ENCODE data around the gene KNSTRN.

KNSTRN gene, protein sequence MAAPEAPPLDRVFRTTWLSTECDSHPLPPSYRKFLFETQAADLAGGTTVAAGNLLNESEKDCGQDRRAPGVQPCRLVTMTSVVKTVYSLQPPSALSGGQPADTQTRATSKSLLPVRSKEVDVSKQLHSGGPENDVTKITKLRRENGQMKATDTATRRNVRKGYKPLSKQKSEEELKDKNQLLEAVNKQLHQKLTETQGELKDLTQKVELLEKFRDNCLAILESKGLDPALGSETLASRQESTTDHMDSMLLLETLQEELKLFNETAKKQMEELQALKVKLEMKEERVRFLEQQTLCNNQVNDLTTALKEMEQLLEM

DNA sequence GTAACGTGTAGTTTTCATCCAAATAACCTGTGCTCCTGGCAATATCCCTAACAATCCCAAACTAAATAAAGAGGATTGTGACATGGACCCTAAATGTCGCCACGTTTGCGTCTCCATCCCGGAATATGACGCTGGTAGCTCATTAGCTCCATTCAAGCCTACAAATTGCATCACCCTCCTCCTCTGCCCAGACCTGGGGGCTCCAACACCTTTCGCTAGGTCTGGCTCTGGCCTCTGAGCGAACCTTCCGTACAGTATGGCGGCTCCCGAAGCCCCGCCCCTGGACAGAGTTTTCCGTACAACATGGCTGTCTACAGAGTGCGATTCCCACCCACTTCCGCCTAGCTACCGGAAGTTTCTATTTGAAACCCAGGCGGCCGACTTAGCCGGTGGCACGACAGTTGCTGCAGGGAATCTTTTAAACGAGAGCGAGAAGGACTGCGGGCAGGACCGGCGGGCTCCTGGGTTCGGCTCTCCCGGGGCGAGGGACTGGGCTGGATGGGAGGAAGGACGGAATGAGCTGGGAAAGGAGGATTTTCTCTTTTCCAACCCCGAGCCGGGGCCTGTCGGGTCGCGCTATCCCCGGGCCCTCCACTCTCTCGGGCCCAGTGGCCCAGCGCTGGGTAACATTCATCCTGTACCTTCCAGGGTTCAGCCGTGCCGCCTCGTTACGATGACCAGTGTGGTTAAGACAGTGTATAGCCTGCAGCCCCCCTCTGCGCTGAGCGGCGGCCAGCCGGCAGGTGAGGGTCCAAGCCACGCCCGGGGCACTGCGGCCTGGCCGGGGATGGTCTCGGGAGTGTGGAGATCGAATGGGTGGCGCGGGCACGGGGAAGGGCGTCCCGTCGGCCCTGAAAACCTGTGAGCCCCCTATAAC, at the start of gene KNSTRN:
KNSTRN (plus strand) TSS at position 142 of the 877 bp plus-strand sequence; CDS start at position 257, 115 bp downstream.
- DNase-seq, result no peak

DNA sequence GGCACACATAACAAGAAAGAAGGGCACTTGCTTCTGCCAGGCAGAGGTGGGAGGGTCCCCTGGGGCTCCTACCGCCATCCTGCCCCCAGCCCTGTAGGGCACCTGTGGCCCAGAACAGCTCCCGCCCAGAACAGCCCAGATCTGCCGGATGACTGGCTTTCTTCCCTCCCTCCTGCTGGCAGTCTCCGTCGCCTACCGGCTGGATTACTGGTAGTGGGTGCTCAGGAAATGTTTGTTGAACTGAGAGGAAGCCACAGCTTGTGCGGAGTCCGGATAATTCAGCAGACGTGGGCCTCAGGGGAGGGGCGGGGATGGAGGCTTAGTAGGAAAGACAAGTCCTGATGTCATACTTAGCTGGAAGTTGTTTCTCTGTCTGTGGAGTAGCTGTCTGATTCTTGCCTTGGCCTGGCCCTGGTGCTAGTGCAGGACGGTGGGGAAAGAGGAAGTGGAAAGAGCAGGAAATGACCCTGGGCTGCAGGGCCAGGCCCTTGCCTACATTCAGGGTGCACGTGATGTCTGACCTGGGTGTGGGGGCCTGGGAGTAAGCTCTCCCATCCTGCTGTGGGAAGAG, 48.5 kb upstream of the KNSTRN start:
- no peak for DNase-seq

DNA sequence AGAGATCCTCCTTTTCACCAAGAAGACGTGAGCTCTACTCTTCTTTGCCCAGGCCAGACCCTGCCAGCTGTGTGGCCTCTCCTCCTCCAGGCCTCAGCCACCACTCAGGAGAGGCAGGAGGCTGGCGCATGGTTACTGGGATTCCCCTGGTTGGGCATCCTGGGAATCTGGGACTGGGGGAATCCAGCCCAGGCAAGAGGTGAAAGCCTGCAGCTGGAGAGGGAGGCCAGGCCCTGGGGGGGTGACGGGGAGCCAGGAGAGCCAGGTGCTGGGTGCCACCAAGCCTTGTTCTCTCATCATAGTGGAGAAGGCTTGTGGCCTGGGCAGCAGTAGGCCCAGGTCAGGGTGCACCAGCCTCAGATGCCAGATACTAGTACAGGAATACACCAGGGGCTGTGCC, 48.0 kb upstream of the KNSTRN start:
- no peak for DNase-seq

DNA sequence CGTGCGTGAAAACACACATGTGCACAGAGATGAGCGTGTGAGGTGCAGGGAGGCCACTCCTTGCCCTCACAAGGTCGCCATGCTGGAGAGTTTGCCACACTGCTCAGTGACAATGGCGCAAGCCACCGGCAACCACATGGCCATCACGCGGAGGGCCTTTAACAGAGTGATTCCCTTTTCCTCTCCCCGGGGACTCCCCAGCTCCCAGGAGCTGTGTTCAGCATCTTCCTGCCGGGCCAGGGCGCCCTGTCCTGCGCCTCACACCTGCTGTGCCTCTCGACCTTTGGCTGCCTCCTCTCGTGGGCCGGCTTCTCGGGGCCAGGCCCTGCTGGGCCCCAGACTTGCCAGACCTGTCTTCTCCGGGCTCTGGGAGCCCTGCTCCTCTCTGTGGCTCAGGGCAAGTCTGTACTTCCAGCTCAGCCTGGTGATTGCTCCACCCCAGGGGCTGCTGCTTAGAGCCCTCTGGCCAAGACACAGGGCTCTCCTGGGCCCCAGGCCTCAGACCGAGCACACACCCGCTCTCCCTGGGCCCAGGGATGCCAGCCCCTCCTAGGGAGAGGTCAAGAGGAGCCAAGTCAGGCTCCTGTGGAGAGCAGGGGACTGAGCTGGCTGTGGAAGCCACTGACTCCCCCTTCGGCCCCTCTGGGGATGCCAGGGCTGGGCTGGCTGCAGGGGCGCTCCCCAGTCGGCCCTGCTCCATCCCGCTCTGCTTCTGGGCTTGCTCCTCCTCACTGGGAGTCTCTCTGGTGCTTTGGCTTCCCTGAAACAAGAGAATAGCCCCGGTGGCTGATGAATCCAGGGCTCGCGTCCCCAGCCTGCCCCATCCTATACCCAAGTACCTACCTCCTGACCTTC, 47.4 kb upstream of the KNSTRN start:
- DNase-seq, result no peak

DNA sequence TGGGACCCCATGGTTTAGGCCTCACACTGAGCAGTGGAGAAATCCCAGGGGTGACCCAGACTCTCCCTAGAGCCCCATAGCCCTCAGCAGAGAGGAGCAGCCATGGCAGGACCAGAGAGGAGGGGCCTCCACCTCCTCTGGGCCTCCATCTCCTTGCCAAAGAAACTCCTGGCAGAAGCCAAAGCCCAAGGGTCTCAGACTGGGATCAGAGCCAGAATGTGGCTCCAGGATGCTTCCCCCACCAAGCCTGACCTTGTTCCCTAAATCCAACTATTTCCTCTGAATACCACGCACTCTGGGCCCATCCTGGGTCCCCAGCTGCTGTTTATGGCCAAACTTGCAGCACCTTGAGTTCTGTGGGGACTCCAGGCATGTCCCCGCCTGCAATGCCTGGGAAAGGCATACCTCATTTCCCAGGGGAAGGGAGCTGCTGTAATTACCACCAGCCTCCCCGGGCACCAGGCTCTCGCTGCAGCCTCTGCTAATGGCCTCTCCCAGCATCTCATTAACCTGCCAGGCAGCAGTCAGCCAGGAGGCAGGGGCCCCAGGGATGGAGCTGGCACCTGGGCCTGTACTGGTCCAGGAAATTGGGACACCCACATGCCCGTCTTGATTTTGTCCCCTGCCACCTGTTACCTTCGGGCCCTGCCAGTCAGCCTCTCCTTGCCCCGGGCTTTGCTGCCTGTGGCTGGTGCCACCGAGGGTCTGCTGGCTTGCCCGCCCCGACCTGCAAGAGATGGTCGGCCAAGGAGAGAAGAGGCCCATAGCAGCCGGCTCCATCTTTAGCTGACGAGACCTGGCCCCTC, 46.4 kb upstream of the KNSTRN start:
- no peak for DNase-seq

DNA sequence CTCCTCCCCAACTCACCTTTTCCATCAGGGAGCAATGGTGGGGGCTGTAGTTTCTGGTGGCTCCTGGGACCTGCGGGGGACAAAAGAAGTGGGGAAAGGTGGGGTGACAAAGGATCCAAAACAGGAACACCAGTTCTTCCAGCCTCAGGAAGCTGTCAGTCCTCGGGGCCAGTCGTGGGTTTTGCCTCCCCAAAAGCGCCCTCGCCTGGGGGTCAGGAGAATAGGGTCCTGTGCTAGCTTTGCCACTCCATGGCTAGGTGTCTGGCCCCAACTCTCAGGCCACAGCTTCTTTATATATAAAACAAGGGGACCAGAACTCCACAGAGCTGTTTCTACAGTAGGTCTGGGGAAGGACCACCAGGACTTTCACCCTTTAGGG, 45.8 kb upstream of the KNSTRN start:
- DNase-seq, result no peak

DNA sequence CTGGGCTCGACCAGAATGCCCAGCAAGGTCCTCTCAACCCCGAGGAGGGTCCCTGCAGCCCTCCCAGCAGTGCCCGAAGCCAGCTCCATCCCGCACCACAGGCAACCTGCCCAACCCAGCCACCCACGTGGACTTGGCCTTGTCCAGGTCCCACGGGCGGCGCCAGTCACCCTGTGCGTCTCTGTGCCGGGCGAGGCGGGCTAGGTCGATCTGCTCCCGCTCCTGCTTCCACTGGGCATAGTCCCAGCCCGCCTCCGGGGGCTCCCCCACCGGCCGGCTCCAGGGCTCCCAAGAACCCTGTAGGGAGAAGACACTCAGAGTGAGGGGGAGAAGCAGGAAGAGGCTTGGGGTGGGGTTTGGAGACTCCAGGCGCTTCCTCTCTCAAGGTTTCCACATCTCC, 44.9 kb upstream of the KNSTRN start:
- no peak for DNase-seq

DNA sequence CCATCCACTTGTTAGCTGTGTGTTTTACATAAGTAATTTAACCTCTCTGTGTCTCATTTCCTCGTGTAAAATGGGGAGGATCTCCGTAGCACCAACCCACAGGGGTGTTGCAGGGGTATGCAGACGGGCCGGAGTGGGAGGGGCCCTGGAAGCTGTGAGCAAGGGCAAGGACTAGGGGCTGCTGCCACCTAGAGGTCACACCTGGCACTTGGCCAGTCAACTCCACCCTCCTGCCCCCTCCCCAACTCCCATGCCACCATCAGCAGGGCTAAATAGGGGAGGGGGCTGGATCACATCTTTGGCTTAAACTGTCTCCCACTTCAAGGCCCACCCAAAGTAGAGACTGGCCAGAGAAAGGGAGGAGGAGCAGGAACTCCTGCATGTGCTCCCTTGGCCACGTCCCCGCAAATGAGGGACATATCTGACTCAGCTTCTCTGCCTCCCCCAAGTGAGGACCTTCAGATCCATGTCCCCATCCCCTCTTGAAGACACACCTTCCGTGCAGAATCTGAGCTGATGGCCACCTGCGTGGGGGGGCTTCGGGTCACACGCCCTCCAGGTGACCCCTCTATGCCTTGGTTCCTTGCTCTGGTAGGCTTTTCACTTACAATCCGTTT, 44.4 kb upstream of the KNSTRN start:
- DNase-seq, result no peak

DNA sequence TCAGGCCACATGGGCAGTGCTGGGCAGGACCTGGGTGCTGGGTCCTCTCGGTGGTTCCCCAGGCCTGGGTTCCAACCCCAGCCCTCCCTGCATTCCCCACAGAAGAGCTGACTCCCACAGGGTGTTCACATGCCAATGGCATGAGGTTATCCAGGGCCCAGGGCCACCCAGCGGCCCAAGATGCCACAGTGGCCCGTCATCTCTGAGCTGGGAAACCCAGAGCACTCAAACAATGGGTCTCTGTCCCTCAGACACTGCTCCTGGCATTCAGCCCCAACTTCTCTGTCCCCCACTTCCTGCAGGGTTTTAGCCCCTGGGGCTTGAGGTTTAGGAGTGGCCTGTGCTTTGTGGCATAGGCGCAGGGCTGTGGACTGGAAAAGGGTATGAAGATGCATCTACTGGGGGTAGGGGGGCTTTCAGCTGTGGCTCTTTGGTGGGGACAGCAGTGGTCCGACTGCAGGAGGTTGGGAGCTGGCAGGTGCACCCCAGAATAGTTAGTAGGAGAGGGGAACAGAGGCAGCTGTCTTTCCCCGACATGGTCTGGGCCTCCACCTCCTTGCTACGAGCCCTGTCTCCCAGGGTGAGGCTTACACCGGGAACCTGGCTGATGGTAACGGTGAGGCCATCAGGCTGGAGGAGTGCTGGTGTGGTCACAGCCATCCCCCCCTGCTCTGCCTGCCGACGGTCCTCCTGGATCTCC, 43.5 kb upstream of the KNSTRN start:
- no peak for DNase-seq

DNA sequence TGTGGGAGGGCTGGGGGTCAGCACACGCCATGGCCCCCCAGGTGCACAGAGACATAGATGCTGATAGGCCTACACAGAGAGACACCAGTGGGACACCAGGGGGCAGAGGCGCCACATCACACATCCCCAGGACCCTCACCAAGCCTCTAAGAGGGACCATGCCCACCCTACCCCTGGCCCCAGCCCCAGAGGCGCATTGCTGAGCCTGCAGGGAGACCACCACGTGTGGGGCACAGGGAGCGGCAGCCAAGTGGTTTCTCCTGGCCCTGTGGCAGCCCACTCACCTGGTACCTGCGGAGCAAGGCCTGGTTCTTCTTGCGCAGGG, 42.9 kb upstream of the KNSTRN start:
- DNase-seq, result no peak

DNA sequence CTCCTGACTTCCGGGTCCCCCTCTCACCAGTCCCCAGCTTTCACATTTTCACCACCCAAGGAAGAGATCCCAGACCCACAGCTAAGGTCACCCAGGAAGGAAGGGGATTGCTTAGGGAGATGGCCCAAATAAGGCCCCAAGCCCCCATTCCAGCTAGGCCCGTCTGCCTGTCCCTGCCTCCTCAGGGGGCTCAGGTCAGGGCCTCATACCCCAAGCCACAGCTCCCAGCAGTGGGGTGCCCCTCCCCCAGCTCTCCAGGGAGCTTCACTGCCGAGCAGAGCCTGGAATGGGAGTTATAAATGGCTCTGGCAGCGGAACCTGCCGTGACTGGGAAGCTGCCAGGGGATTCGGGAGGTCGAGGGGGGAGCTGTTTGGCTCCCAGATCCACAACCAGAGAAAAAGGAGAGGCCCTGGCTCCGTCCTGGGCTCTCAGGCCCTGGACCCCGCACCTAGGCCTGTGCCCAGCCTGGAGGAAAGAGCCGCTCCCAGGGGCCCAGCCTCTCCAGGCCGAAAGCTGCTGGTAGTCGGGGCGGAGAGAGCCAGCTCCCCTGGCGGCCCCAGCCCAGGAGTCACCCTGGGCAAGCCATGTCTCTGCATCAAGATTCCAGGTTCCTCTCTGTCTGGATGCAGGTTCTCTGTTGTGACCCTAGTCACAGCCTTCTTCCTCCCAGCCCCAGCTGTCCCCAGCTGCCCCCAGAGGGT, 42.3 kb upstream of the KNSTRN start:
- no peak for DNase-seq

DNA sequence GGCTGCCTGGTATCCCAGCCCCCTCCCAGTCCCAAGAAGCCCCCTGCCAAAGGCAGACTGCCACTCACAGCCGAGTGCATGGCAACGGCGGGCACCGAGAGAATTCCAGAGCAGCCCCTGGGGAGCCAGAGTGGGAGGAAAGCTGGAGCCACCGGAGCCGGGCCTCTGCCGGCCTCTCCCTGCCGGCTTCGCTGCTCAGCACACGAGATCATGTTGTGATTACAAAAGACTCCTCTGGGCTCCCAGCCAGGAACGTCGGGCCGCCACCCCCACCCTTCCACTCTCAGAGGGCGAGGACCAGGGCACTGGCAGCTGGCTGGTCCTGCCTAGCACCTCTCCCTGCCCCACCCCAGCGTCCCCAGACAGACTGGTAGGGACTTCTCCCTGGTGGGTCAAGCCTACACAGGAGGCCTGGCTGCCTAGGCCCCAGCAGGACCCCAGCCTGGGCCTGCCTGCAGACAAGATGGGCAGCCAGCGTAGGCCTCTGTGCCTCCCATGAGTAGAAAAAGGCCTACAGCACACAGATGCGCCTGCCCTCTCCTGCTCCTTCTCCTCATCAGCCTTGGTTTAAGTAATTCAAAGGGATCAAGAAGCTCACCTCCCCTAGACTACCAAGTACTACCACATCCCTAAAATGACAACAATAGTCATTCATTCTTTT, 41.7 kb upstream of the KNSTRN start, which contains the start of gene CCDC9B:
CCDC9B (minus strand) TSS at position 200 of the 661 bp plus-strand sequence; CDS start at position 80, 120 bp downstream.
- DNase-seq, result peak; percentile 27

DNA sequence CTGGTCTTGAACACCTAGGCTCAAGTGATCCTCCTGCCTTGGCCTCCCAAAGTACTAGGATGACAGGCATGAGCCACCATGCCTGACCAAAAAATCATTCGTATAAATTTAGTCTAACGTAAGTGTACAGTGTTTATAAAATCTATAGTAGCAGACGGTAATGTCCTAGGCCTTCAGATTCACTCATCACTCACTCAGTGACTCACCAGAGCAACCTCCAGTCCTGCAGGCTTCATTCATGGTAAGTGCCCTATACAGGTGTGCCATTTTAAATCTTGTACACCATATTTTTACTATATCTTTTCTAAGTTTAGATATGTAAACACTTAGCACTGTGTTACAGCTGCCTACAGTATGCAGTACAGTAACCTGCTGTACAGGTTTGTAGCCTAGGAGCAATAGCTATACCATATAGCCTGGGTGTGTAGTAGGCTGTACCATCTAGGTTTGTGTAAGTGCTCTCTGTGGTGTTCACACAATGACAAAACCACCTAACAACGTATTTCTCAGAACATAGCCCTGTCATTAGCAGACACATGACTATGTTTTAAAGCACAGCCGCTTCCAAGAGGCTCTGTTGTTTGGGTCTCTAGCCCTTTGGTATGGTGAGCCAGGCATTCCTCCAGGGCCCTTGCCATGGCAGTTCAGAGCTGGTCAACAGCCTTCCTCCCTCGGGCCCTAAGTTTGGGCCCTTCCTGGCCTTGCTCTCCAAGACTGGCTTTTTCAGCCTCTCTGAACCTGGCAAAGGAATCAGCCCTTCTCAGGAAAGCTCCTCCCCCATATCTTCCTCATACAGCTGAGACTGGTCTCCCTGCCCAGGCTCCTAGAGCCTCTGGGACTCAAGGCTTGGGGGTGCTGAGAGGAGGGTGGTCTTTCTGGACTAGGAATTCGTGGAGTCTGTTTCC, 39.9 kb upstream of the KNSTRN start:
- no peak for DNase-seq

DNA sequence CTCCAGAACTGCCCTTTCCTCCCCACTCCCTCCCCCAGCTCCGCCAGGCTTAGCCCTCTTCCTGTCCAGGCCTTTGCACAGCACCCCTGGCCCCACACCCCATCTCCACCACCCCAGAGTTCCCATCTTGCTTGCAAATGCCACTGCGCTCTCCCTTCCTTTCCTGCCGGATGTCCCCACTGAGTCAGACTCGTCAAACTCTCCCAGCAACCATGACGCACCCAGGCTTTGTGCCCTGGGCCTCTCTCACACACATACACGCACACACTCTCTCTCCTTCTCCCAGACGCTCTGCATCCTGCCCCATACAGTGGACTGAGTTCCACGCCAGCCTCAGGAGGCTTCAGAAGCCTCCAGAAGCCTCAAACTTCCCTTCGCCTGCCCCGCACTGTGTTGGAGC, 39.0 kb upstream of the KNSTRN start:
- DNase-seq, result no peak

DNA sequence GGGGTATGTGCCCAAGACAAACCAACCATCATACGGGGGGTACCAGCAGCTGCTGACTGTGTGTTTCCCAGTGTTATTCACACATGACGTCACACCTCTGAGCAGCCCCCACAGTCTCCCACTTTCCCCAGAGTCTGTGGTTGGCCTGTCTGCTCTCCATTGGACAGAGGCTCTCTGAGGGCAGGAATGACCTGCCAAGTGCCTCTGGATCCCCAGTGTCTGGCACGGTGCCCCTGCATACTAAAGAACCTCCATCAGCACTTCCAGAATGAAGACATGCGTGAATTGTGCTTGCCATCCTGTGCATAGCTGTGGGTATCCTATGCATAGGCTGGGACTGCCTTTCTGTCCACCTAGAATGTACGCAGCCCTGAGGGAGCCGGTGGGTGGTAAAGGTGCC, 38.3 kb upstream of the KNSTRN start:
- DNase-seq, result no peak

DNA sequence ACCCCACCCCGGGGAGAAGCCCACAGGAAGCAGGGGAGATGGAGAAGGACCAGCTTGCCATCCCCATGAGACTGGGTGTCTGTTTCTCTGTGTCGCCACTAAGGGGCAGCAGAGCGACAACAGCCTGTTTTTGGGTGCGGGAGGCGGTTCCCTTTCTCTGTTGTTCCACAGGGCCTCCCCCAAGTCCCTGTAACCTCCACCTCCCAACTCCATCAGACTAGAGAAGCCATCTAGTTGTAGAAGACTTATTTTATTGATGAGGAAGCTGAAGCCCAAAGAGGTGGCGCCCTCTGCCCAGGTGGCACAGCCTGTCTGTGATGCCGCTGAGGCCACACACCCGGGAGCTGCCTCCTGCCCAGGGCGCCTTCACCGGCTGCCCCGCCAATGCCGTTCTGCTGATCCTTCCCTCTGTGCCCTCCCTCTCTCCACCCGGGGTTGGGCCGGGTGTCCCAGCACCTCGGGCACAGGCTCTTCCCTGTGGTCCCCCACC, 37.8 kb upstream of the KNSTRN start:
- no peak for DNase-seq

DNA sequence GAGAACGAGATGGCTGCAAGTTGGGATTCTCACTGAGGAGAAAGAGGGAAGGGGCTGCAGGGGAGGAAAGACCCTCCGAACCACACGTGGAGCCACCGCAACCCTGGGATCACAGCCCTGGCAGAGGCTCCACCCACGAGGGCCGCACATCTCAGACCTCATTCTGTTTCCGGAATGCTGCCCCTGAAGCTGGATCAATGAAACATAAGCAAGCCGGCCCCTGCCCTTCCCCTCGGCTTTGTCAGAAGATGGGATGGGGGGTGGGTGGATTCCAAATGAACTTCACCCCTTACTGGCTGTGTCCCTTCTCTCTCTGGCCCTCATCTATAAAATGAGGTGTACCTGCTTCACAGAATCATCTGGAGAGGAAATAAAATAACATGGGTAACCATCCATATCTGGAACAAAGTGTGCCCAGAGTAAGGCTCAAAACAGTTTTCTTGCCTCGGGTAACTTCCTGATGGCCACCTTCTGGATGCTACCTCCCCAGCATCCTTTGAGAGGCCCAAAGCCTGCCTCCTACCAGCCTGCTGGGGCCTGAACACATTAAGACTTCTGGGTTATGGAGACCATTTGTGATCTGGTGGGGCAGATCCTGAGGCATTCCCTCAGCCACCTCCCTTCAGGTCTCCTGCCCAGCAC, 37.2 kb upstream of the KNSTRN start:
- DNase-seq, result no peak
